MCF 10A (cell line): ENCODE data around the gene LDLRAD4. TPM values are rescaled to one million over a fixed set of nuclear protein-coding genes. Genes with fewer than 3 reads are reported as not detected.

ENCODE experiments used
- BruUV-seq: library from RNA; stranded (reverse); fragments of 400-500 nt; replicated peaks from 2 replicates; lab custom pipeline; 2021; lab: Mats Ljungman, UMichigan
- CTCF ChIA-PET: fragments of 300-600 bp; sonication (Branson Sonifier 250); formaldehyde crosslinking; extraction: SDS; loops from one replicate; lab custom pipeline; 2021; ENCODE audit warnings: antibody characterized with exemption, inconsistent platforms; lab: Yijun Ruan, JAX
- POLR2A ChIA-PET: fragments of 300-600, 350-650 bp; sonication (Branson Sonifier 250); formaldehyde crosslinking; extraction: SDS; loops from one replicate; lab custom pipeline; 2020; ENCODE audit warnings: antibody characterized with exemption, inconsistent platforms; lab: Yijun Ruan, JAX
- DNase-seq: peaks from one replicate; pipeline ENCODE4 v3.0.0-alpha.2; 2018; ENCODE audit not compliant: unreplicated experiment
- H3K27ac Mint-ChIP-seq: one replicate; pipeline ENCODE4 v1.8.0; 2022; ENCODE audit warnings: mild to moderate bottlenecking, low read depth, mixed read lengths; ENCODE audit not compliant: unreplicated experiment
- H3K27me3 Mint-ChIP-seq: one replicate; pipeline ENCODE4 v1.8.0; 2022; ENCODE audit warnings: mixed read lengths; ENCODE audit not compliant: insufficient read depth, unreplicated experiment
- H3K36me3 Mint-ChIP-seq: one replicate; pipeline ENCODE4 v1.8.0; 2022; ENCODE audit warnings: mild to moderate bottlenecking, moderate library complexity, mixed read lengths; ENCODE audit not compliant: insufficient read depth, unreplicated experiment
- H3K4me1 Mint-ChIP-seq: one replicate; pipeline ENCODE4 v1.8.0; 2022; ENCODE audit warnings: mixed read lengths; ENCODE audit not compliant: insufficient read depth, unreplicated experiment
- H3K4me3 Mint-ChIP-seq: one replicate; pipeline ENCODE4 v1.8.0; 2022; ENCODE audit warnings: mild to moderate bottlenecking, moderate library complexity, mixed read lengths; ENCODE audit not compliant: unreplicated experiment
- H3K9me3 Mint-ChIP-seq: one replicate; pipeline ENCODE4 v1.8.0; 2022; ENCODE audit warnings: mixed read lengths; ENCODE audit not compliant: unreplicated experiment
- intact Hi-C: fragments of 100-400 bp; cut with micrococcal nuclease; formaldehyde crosslinking; loops from 2 replicates; pipeline ENCODE4 v1.14.1; 2022
- total RNA-seq: library from RNA; stranded (reverse); gene quantifications from 2 replicates; pipeline ENCODE4 v1.2.3, GENCODE V29; 2022
- TF ChIP-seq, protein P1 (sequence below): fragments of 200-600 bp; IDR thresholded peaks from one replicate; pipeline ENCODE4 v1.8.0; 2022; ENCODE audit warnings: antibody characterized with exemption, mild to moderate bottlenecking; ENCODE audit not compliant: unreplicated experiment

Gene LDLRAD4
- total RNA-seq, 1 experiment from 2014 or later = not detected

DNA sequence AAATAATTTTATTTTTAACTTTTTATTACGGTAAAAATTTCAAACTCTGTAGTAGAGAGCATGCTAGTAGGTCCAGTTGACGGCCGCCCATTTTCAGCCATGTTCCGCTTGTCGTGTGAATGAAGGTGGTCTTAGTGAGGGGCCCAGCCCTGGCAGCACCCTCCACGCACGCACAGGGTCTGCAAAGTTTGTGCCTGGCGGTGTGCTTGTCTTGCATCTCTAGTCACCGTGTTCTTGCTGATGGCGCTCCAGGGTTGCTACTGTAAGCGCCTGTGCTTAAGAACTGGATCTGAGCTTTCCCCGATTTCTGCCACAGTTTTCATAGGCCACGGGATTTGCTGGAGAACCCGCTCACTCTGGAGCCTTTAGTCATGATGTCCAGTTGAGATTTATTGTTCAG lies 28.9 kb downstream of the LDLRAD4 start:
- no peak overlapping the region for H3K4me3 Mint-ChIP-seq
- H3K27ac Mint-ChIP-seq = no peak overlapping the region
- H3K27me3 Mint-ChIP-seq = no peaks in the 10 kb centered on the region
- no peaks in the 10 kb centered on the region for H3K4me1 Mint-ChIP-seq
- peaks cover 31% of the 10 kb centered on the region for H3K9me3 Mint-ChIP-seq
- TF ChIP-seq, protein P1, sequence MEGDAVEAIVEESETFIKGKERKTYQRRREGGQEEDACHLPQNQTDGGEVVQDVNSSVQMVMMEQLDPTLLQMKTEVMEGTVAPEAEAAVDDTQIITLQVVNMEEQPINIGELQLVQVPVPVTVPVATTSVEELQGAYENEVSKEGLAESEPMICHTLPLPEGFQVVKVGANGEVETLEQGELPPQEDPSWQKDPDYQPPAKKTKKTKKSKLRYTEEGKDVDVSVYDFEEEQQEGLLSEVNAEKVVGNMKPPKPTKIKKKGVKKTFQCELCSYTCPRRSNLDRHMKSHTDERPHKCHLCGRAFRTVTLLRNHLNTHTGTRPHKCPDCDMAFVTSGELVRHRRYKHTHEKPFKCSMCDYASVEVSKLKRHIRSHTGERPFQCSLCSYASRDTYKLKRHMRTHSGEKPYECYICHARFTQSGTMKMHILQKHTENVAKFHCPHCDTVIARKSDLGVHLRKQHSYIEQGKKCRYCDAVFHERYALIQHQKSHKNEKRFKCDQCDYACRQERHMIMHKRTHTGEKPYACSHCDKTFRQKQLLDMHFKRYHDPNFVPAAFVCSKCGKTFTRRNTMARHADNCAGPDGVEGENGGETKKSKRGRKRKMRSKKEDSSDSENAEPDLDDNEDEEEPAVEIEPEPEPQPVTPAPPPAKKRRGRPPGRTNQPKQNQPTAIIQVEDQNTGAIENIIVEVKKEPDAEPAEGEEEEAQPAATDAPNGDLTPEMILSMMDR = no peak
- intact Hi-C loops = no loop called here
- ChIA-PET CTCF (no interaction called here), POLR2A (no interaction called here)
- no peak for DNase-seq
- no TSS peak for BruUV-seq
- H3K36me3 Mint-ChIP-seq = no peaks in the 10 kb centered on the region

DNA sequence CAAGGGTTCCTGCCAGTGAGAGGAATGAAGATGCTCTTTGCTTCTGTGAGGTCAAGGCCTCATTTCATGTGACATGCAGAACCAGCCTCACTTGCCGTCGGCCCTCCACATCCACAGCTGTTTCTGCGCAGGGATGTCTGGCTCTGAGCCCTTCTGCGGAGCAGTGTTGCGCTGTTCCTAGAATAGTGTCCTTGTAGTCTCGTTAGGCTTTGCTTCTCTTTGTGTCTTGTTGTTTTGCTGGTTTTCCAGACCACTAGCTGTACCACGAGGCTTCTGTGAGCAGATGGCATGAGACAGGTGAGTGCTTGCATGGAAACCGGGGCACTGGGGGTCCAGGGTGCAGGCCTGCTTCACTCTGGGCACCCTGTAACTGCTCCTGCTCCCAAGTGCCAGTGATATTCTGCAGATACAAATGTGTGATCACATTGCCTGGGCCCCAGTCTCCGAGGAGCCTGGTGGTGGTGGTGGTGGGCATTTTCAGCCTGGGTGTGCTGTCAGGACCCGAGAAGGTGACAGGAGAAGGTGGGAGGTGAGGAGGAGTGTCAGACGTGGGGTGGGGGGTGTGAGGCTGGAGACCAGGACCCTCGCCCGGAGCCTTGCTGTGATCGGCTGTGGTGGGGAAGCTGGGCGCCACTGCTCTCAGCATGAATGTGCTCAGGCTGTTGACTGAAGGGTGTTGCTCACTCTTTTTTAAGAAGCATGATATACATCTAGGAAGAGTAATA lies 34.3 kb downstream of the LDLRAD4 start:
- no TSS peak for BruUV-seq
- DNase-seq = no peak
- intact Hi-C loops = no loop called here
- H3K27ac Mint-ChIP-seq = no peak overlapping the region
- no peak overlapping the region for H3K4me3 Mint-ChIP-seq
- peaks cover 26% of the 10 kb centered on the region for H3K9me3 Mint-ChIP-seq
- no peaks in the 10 kb centered on the region for H3K27me3 Mint-ChIP-seq
- H3K4me1 Mint-ChIP-seq = no peaks in the 10 kb centered on the region
- POLR2A ChIA-PET = interaction anchor here (0.7 kb wide), 1 partner anchor 70 kb away, joined by 4 read pairs; no protein-coding TSS in a partner anchor
- CTCF ChIA-PET = interaction anchor here (0.6 kb wide), 1 partner anchor 51 kb away, joined by 4 read pairs; no protein-coding TSS in a partner anchor
- TF ChIP-seq, protein P1 = no peak
- no peaks in the 10 kb centered on the region for H3K36me3 Mint-ChIP-seq

DNA sequence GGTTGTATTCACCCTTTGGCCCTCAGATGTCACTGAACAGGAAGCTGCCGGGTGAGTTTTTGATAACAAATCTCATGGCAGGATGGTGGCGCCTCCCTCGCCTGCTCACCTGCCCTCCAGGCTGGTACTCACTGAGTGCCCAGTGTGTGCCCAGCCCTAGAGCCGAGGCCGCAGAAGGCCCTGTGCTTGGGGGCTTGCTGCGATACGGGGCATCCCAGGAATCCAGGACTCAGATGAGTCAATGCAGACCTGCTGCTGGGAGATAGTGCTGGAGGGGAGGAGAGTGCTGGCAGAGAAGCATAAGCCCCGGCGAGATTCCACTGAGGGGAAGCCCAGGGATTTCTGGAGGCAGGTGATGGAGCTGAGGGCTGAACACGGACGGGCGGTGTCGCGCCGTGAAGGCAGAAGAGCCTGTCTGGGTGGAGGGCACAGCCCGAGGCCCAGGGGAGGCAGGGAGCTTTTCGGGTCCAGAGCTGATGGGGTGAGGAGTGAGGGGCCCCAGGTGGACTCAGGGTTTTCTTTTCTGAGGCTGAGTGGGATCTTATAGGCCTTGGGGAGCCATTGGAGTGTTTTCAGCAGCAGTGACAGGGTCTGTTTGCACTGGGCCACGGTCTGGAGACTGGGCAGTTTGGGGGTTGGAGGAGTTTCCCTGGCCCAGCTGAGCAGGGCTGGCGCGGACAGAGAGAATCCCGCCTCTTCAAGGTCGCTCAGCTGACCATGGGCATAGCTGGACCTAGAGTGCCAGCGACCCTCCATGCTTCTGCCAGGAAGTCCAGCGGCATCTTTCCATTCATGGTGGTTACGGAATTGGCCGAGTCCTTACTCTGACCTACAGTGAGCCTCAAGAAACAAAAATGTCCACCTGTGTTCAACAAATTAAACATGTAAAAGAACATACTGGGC lies 35.5 kb downstream of the LDLRAD4 start:
- Mint-ChIP-seq H3K27me3 (no peaks in the 10 kb centered on the region), H3K4me3 (no peak overlapping the region), H3K36me3 (no peaks in the 10 kb centered on the region), H3K4me1 (no peaks in the 10 kb centered on the region), H3K9me3 (peaks cover 23% of the 10 kb centered on the region), H3K27ac (no peak overlapping the region)
- POLR2A ChIA-PET = interaction anchor here (0.7 kb wide), 1 partner anchor 69 kb away, joined by 4 read pairs; no protein-coding TSS in a partner anchor
- no peak for DNase-seq
- TF ChIP-seq, protein P1 = no peak
- intact Hi-C loops = no loop called here
- CTCF ChIA-PET = no interaction called here
- BruUV-seq = no TSS peak
